ENCODE measurements around the gene NXPH1.

Gene NXPH1

GRCh38 chr7:8762803-8763202 is 329.4 kb downstream of the NXPH1 start:
- no peaks in the 10 kb centered on the region for H3K36me3 ChIP-seq (ENCODE audit: control insufficient read depth, low read length)
- H4K20me1 ChIP-seq (ENCODE audit: control insufficient read depth, insufficient read depth, low read depth, low read length), result no peaks in the 10 kb centered on the region
- H3K4me1 ChIP-seq (ENCODE audit: control insufficient read depth, low read length), result no peaks in the 10 kb centered on the region
- H3K4me3 ChIP-seq (ENCODE audit: low read length), result no peak overlapping the region
- no peaks in the 10 kb centered on the region for H3F3A ChIP-seq (ENCODE audit: control insufficient read depth, insufficient read depth)
- H3K79me2 ChIP-seq (ENCODE audit: control insufficient read depth, low read length), result no peaks in the 10 kb centered on the region
- TF ChIP-seq EZH2phosphoT487 (IDR thresholded peaks at IDR 0.05; ENCODE audit: borderline replicate concordance, low read length), result no peak
- no peaks in the 10 kb centered on the region for H3K9me3 ChIP-seq (ENCODE audit: control insufficient read depth, insufficient read depth, low read length)
- H3K4me2 ChIP-seq (ENCODE audit: low read length), result no peak overlapping the region
- no peak overlapping the region for H3K27ac ChIP-seq (ENCODE audit: low read depth, low read length)
- no peaks in the 10 kb centered on the region for H3K27me3 ChIP-seq (ENCODE audit: control insufficient read depth, low read length)
- no peaks in the 10 kb centered on the region for H3K9me2 ChIP-seq (replicated peaks; ENCODE audit: control insufficient read depth, low read length)

GRCh38 chr7:8765374-8765773 is 332.0 kb downstream of the NXPH1 start:
- H3K4me3 ChIP-seq (ENCODE audit: low read length), result no peak overlapping the region
- H3K9me2 ChIP-seq (replicated peaks; ENCODE audit: control insufficient read depth, low read length), result no peaks in the 10 kb centered on the region

GRCh38 chr7:8773518-8773917 is 340.1 kb downstream of the NXPH1 start:
- no peaks in the 10 kb centered on the region for H3K4me1 ChIP-seq (ENCODE audit: control insufficient read depth, low read length)
- no peaks in the 10 kb centered on the region for H4K20me1 ChIP-seq (ENCODE audit: control insufficient read depth, insufficient read depth, low read depth, low read length)
- TF ChIP-seq EZH2phosphoT487 (IDR thresholded peaks at IDR 0.05; ENCODE audit: borderline replicate concordance, low read length) (no peak), CTCF (IDR thresholded peaks at IDR 0.05; ENCODE audit: low read depth, low read length, poor library complexity, severe bottlenecking) (no peak)
- no peaks in the 10 kb centered on the region for H3K9me2 ChIP-seq (replicated peaks; ENCODE audit: control insufficient read depth, low read length)
- no peak overlapping the region for H3K27ac ChIP-seq (ENCODE audit: low read depth, low read length)
- H3F3A ChIP-seq (ENCODE audit: control insufficient read depth, insufficient read depth), result no peaks in the 10 kb centered on the region
- H3K79me2 ChIP-seq (ENCODE audit: control insufficient read depth, low read length), result no peaks in the 10 kb centered on the region
- no peaks in the 10 kb centered on the region for H3K27me3 ChIP-seq (ENCODE audit: control insufficient read depth, low read length)
- H3K4me3 ChIP-seq (ENCODE audit: low read length), result no peak overlapping the region
- no peaks in the 10 kb centered on the region for H3K36me3 ChIP-seq (ENCODE audit: control insufficient read depth, low read length)
- H3K9me3 ChIP-seq (ENCODE audit: control insufficient read depth, insufficient read depth, low read length), result no peaks in the 10 kb centered on the region
- H3K4me2 ChIP-seq (ENCODE audit: low read length), result no peak overlapping the region

More at GRCh38 chr7:8765374-8765773, 332.0 kb downstream of the NXPH1 start:
- H3K9me3 ChIP-seq (ENCODE audit: control insufficient read depth, insufficient read depth, low read length), result no peaks in the 10 kb centered on the region
- no peaks in the 10 kb centered on the region for H4K20me1 ChIP-seq (ENCODE audit: control insufficient read depth, insufficient read depth, low read depth, low read length)
- H3K4me1 ChIP-seq (ENCODE audit: control insufficient read depth, low read length), result no peaks in the 10 kb centered on the region
- H3F3A ChIP-seq (ENCODE audit: control insufficient read depth, insufficient read depth), result no peaks in the 10 kb centered on the region
- H3K36me3 ChIP-seq (ENCODE audit: control insufficient read depth, low read length), result no peaks in the 10 kb centered on the region
- H3K4me2 ChIP-seq (ENCODE audit: low read length), result no peak overlapping the region
- no peak overlapping the region for H3K27ac ChIP-seq (ENCODE audit: low read depth, low read length)
- no peak for TF ChIP-seq EZH2phosphoT487 (IDR thresholded peaks at IDR 0.05; ENCODE audit: borderline replicate concordance, low read length)
- no peak for TF ChIP-seq CTCF (IDR thresholded peaks at IDR 0.05; ENCODE audit: low read depth, low read length, poor library complexity, severe bottlenecking)
- no peaks in the 10 kb centered on the region for H3K79me2 ChIP-seq (ENCODE audit: control insufficient read depth, low read length)
- no peaks in the 10 kb centered on the region for H3K27me3 ChIP-seq (ENCODE audit: control insufficient read depth, low read length)

GRCh38 chr7:8778459-8778858 is 345.1 kb downstream of the NXPH1 start:
- Histone ChIP-seq H3K27me3 (ENCODE audit: control insufficient read depth, low read length) (no peaks in the 10 kb centered on the region), H3K4me2 (ENCODE audit: low read length) (no peak overlapping the region), H3K9me2 (replicated peaks; ENCODE audit: control insufficient read depth, low read length) (no peaks in the 10 kb centered on the region), H3K4me1 (ENCODE audit: control insufficient read depth, low read length) (no peaks in the 10 kb centered on the region), H3K79me2 (ENCODE audit: control insufficient read depth, low read length) (no peaks in the 10 kb centered on the region), H3F3A (ENCODE audit: control insufficient read depth, insufficient read depth) (no peaks in the 10 kb centered on the region), H3K36me3 (ENCODE audit: control insufficient read depth, low read length) (no peaks in the 10 kb centered on the region), H3K9me3 (ENCODE audit: control insufficient read depth, insufficient read depth, low read length) (no peaks in the 10 kb centered on the region), H4K20me1 (ENCODE audit: control insufficient read depth, insufficient read depth, low read depth, low read length) (no peaks in the 10 kb centered on the region), H3K27ac (ENCODE audit: low read depth, low read length) (no peak overlapping the region), H3K4me3 (ENCODE audit: low read length) (no peak overlapping the region)
- no peak for TF ChIP-seq EZH2phosphoT487 (IDR thresholded peaks at IDR 0.05; ENCODE audit: borderline replicate concordance, low read length)
- no peak for TF ChIP-seq CTCF (IDR thresholded peaks at IDR 0.05; ENCODE audit: low read depth, low read length, poor library complexity, severe bottlenecking)
